ENCODE data around the gene ZFHX2.

- TF ChIP-seq CTCF (optimal IDR thresholded peaks at IDR 0.05 in 1 of 3, IDR thresholded peaks at IDR 0.05 in 1 of 3, conservative IDR thresholded peaks at IDR 0.05 in 1 of 3; ENCODE audit: extremely low read depth in 1 of 3, insufficient read depth in 2 of 3, low read length in 3 of 3) (no peak), EZH2 (IDR thresholded peaks at IDR 0.05; ENCODE audit: low read length) (no peak)
Measured at GRCh38 chr14:23512156-23512555, 39.4 kb downstream of the ZFHX2 start.
